Measurements from ENCODE around the gene SOX10. TPM values are rescaled to one million over a fixed set of nuclear protein-coding genes. Genes with fewer than 3 reads are reported as not detected.

SOX10 gene
- total RNA-seq, 1 experiment from 2014 or later, result not detected

GRCh38 chr22:38017939-38018885 is 33.9 kb upstream of the SOX10 start:
- Mint-ChIP-seq H3K36me3 (ENCODE audit: insufficient read depth, unreplicated experiment) (no peaks in the 10 kb centered on the region), H3K27me3 (ENCODE audit: insufficient read depth, unreplicated experiment) (no peaks in the 10 kb centered on the region), H3K9me3 (ENCODE audit: unreplicated experiment) (no peaks in the 10 kb centered on the region), H3K4me3 (ENCODE audit: unreplicated experiment) (no peak overlapping the region), H3K27ac (ENCODE audit: unreplicated experiment) (no peak overlapping the region), H3K4me1 (ENCODE audit: low read depth, unreplicated experiment) (no peaks in the 10 kb centered on the region)
- Histone ChIP-seq H3K36me3 (ENCODE audit: control insufficient read depth, insufficient read depth, low read length) (no peaks in the 10 kb centered on the region), H3K9me3 (no peaks in the 10 kb centered on the region), H3K27me3 (replicated peaks; ENCODE audit: control insufficient read depth, insufficient read depth, low read length) (no peaks in the 10 kb centered on the region), H3K4me3 (ENCODE audit: low read depth, low read length) (no peak overlapping the region), H3K4me1 (no peaks in the 10 kb centered on the region)
- intact Hi-C loops (cut with micrococcal nuclease; ENCODE audit: unreplicated experiment), result no loop called here
- no peak for TF ChIP-seq CTCF (IDR thresholded peaks at IDR 0.05; ENCODE audit: insufficient read depth in 1 of 2, low read depth in 1 of 2, low read length in 1 of 2, severe bottlenecking in 1 of 2, unreplicated experiment in 1 of 2)
- ChIA-PET CTCF (no interaction called here), POLR2A (no interaction called here)
- no peak for DNase-seq
- BruUV-seq (replicated peaks), result no TSS peak

GRCh38 chr22:38017272-38017920 is 33.0 kb upstream of the SOX10 start:
- Histone ChIP-seq H3K27me3 (replicated peaks; ENCODE audit: control insufficient read depth, insufficient read depth, low read length) (no peaks in the 10 kb centered on the region), H3K4me3 (ENCODE audit: low read depth, low read length) (no peak overlapping the region), H3K4me1 (no peaks in the 10 kb centered on the region), H3K9me3 (no peaks in the 10 kb centered on the region), H3K36me3 (ENCODE audit: control insufficient read depth, insufficient read depth, low read length) (no peaks in the 10 kb centered on the region)
- BruUV-seq (replicated peaks), result no TSS peak
- Mint-ChIP-seq H3K4me3 (ENCODE audit: unreplicated experiment) (no peak overlapping the region), H3K27ac (ENCODE audit: unreplicated experiment) (no peak overlapping the region), H3K36me3 (ENCODE audit: insufficient read depth, unreplicated experiment) (no peaks in the 10 kb centered on the region), H3K4me1 (ENCODE audit: low read depth, unreplicated experiment) (no peaks in the 10 kb centered on the region), H3K9me3 (ENCODE audit: unreplicated experiment) (no peaks in the 10 kb centered on the region), H3K27me3 (ENCODE audit: insufficient read depth, unreplicated experiment) (no peaks in the 10 kb centered on the region)
- ChIA-PET POLR2A (no interaction called here), CTCF (no interaction called here)
- intact Hi-C loops (cut with micrococcal nuclease; ENCODE audit: unreplicated experiment), result no loop called here
- no peak for TF ChIP-seq CTCF (IDR thresholded peaks at IDR 0.05; ENCODE audit: insufficient read depth in 1 of 2, low read depth in 1 of 2, low read length in 1 of 2, severe bottlenecking in 1 of 2, unreplicated experiment in 1 of 2)
- DNase-seq, result no peak

GRCh38 chr22:38016182-38017151 is 32.1 kb upstream of the SOX10 start:
- H3K9me3 Mint-ChIP-seq (ENCODE audit: unreplicated experiment), result no peaks in the 10 kb centered on the region
- no peaks in the 10 kb centered on the region for H3K9me3 ChIP-seq
- no peaks in the 10 kb centered on the region for H3K27me3 Mint-ChIP-seq (ENCODE audit: insufficient read depth, unreplicated experiment)
- TF ChIP-seq CTCF (IDR thresholded peaks at IDR 0.05; ENCODE audit: insufficient read depth in 1 of 2, low read depth in 1 of 2, low read length in 1 of 2, severe bottlenecking in 1 of 2, unreplicated experiment in 1 of 2), result no peak
- no peak overlapping the region for H3K27ac Mint-ChIP-seq (ENCODE audit: unreplicated experiment)
- no peak overlapping the region for H3K4me3 ChIP-seq (ENCODE audit: low read depth, low read length)
- no peaks in the 10 kb centered on the region for H3K36me3 Mint-ChIP-seq (ENCODE audit: insufficient read depth, unreplicated experiment)
- intact Hi-C loops (cut with micrococcal nuclease; ENCODE audit: unreplicated experiment), result no loop called here
- H3K4me1 Mint-ChIP-seq (ENCODE audit: low read depth, unreplicated experiment), result no peaks in the 10 kb centered on the region
- BruUV-seq (replicated peaks), result no TSS peak
- H3K36me3 ChIP-seq (ENCODE audit: control insufficient read depth, insufficient read depth, low read length), result no peaks in the 10 kb centered on the region
- POLR2A ChIA-PET, result no interaction called here
- CTCF ChIA-PET, result no interaction called here
- no peak overlapping the region for H3K4me3 Mint-ChIP-seq (ENCODE audit: unreplicated experiment)
- no peak for DNase-seq
- H3K27me3 ChIP-seq (replicated peaks; ENCODE audit: control insufficient read depth, insufficient read depth, low read length), result no peaks in the 10 kb centered on the region
- H3K4me1 ChIP-seq, result no peaks in the 10 kb centered on the region

Data from Caco-2 (cell line).